HFF-Myc (cell line): ENCODE data around the gene RPRD1B.

Source experiments
- DNase-seq: peaks from one replicate; pipeline ENCODE4 v3.0.0-alpha.2; 2011; ENCODE audit warnings: low read depth; ENCODE audit errors: extremely low read depth
- H3K4me3 ChIP-seq: replicated peaks from 2 replicates; pipeline ENCODE4 v1.5.1; 2011; ENCODE audit warnings: low read depth, mild to moderate bottlenecking, control low read depth, low read length
- CTCF ChIP-seq: IDR thresholded peaks from 2 replicates; pipeline ENCODE4 v1.5.1; 2012; ENCODE audit warnings: mild to moderate bottlenecking, low read depth, low read length, control low read depth; ENCODE audit errors: missing control alignments

RPRD1B gene

GRCh38 chr20:38112261-38112929 is 78.8 kb downstream of the RPRD1B start:
- no peak overlapping the region for H3K4me3 ChIP-seq
- no peak for TF ChIP-seq CTCF
- DNase-seq: no peak

DNA sequence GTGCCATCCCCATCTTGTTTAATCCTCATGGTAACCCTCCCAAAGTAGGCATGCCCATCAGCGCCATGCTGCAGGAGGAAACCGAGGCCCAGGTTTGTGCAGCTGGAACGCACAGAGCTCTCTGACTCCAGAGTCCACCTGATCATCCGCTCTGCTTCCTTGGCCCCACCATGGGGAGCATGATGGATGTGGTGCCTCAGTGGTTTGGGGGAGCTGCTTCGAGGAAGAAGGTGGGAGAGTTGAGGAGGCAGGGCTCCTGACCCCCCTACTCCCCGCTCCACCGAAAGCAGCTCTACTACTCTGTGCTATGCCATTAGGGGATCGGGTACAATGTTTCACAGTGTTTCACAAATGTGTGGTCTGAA is 79.4 kb downstream of the RPRD1B start:
- no peak for DNase-seq
- no peak overlapping the region for H3K4me3 ChIP-seq
- no peak for TF ChIP-seq CTCF

GRCh38 chr20:38113401-38114325 is 80.1 kb downstream of the RPRD1B start:
- peak; percentile 54 for TF ChIP-seq CTCF
- DNase-seq: no peak
- no peak overlapping the region for H3K4me3 ChIP-seq

GRCh38 chr20:38114353-38114791 is 80.8 kb downstream of the RPRD1B start:
- DNase-seq: no peak
- no peak for TF ChIP-seq CTCF
- no peak overlapping the region for H3K4me3 ChIP-seq

DNA sequence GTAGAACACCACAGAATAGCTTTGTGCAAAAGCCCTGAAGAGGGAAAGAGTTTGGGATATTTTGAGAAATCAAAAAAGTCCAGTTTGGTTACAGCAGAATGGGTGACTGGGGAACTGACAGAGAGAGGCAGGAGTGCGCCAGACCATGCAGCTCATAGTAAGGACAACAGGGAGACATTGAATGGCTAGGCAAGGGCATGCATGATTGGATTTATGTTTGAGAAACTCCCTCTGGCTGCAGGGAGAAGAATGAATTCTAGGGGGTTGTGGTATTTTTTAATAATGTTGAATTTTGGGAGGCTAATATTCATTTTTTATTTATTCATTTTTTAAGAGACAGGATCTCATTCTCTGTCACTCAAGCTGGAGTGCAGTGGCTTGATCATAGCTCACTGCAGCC is 81.7 kb downstream of the RPRD1B start:
- no peak for DNase-seq
- no peak overlapping the region for H3K4me3 ChIP-seq
- TF ChIP-seq CTCF: no peak

- TF ChIP-seq CTCF: no peak
- DNase-seq: no peak
- H3K4me3 ChIP-seq: no peak overlapping the region
Observed at GRCh38 chr20:38115896-38116295, 82.3 kb downstream of the RPRD1B start.
